Limb (tissue), 2 donors: Measurements from ENCODE around the gene LTBP2.

ENCODE experiments used
- DNase-seq, 2 donors: peaks; one replicate each; pipeline ENCODE4 v3.0.0-alpha.2; 2016; ENCODE audit errors: extremely low spot score in 2 of 2

Gene LTBP2

DNA sequence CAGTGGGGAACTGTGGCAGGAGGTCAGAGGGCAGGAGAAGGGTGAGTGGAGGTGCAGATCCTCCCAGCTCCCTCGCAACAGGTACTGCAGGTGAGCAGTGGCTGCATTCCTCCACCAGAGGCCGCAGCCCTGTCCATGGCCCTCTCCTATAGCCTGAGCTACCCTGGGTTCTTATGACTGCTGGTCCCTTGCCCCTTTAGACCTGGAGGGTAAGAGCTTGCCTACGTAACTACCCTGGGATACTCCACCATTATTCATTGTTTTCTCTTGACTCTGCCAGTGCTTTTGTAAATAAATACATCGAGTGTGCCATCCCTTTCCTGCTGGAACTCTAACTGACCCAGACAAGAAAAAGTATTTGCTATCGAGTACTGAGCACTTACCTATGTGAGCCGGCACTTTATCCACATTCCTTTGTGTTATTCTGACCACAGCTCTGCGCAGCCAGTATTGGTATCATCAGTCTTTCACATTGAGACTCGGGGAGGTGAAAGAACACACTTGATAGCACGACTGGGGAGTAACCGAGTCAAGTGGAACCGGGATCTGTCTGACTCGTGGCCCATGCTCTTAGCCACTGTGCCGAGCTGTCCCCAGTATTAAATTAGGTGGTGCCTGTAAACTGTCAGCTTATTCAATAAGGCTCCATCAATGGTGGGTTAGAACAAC, 38.5 kb downstream of the LTBP2 start:
- DNase-seq: no peak

DNA sequence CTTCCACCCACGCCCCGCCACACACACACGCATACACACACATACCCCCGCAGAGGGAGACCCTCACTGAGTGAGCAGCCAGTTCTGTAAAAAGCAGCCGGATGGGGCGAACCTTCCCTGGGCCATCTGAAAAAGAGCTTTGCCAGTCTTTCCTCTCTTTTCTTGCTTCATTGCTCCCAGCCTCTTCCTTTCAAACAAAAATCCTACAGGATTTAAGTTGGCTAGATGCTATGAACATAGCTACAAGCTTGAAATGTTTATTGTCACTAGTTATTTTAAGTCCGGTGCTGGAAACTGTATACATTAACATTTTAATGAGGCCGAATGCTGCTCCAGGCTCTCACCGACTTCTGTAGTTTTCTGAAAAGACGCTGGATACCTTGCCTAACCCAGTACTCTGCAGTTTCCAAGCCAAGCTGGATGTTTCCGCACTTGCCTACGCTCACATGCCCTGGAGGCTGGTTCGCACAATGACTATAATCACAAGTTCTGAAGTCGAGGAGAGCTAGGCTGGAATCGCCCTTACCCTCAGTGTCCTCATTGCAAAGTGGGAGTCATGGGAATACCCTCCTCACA, 39.2 kb downstream of the LTBP2 start:
- peak in 1 of 2 donors; percentile 74 for DNase-seq

DNA sequence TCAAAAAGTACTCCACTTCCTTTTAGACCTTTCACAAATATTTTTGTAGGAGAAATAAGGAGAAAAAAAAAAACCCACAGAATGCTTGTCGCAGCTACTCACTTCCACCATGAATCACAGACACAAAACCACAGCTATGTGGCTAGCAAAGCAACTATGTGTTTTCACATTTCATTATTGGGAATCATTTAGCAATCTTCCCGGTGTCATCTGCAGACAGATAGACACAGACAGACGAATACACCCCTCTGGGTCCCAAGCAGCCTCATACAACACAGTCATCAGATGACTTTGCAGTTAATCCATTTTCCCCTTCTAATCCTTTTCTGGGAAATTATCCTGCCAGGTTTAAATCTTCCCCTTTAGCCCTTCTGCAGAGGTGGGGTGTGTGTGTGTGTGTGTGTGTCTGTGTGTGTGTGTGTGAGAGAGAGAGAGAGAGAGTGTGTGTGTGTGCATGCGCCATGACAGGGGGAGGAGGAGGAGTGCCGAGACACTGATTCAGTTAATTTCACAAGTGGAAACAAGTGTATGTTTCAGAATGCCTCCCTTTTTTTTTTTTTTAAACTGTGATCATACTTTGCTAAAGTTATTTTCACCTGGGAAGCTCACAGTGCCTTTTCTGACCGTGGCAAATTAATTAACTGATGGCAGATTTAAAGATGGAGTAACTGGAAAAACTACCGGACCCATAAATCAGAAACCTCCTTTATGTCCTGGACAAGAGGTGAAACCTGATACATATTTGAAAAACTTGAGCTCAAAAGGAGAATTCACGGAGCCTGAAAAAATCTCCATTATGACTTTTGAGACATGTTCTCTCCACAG, 39.9 kb downstream of the LTBP2 start:
- peak in 1 of 2 donors; percentile 61 for DNase-seq

DNA sequence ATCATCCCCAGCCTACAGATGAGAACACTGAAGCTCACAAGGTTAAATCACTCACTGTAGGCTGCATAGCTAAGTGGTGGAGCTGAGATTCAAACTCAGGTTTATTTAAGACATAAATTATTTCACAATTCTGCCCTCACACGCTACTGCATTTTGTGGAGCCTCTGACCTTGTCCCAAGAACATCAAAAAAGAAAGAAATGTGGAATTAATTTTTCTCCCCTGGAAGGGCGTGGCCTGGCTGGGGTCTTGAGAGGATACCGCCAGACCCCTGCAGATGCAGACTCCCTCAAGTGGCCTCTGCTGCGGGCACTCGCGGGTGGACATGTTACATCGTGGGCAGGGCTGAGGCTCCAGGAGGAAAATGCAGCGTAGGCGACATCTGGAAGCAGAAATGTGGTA, 40.6 kb downstream of the LTBP2 start:
- DNase-seq: no peak

DNA sequence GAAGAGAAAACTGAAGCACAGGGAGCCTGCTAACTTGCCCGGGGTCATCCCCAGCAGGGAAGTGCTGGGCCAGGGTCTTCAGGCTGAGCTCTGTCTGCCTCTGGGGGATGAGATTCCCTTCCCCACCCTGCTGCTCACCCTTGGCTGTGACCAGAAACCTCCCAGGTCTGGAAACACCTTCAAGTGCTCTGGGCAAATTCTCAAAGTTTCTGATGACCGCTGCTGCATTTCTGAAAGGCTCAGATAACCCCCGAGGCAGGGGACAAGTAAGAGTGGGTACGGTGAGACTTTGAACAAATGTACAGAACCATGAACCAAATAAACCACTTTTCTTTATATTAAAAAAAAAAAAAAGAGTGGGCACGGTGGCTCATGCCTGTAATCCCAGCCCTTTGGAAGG, 41.3 kb downstream of the LTBP2 start:
- DNase-seq: no peak

DNA sequence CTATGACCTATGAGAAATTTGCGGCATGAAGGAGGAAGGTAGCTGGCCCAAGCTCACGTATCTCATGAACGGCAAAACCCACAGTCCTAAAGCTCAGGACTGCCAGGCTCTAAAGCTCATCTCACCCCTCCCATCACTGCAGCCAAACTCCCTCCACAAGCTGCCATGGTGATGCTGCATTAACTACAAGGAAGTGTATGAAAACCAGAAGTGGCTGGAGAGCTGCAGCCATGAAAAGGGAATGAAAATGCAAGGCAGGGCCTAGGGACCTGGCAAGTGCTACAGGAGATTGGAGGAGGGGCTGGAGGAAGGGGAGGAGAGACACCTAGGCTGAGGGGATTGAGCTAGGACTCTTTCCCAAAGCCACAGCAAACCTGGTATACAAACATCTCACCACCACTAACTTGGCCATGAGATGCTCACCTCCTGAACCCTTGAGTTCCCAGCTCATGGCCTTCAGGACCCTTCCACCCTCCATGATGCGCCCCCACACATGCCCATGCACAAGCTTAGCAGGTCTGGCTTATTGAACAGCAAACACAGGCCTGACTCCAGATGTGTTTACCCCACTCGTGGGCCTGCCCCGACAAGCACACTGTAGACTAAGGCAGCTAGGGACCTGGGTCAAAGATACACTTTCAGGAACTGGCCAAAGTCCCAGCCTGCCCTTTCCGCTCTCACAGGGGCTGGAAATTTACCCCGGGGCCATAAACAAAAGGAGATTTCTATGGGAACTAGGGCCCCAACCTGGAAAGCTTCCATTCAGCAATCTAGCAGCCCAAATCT, 42.0 kb downstream of the LTBP2 start:
- DNase-seq: no peak

DNA sequence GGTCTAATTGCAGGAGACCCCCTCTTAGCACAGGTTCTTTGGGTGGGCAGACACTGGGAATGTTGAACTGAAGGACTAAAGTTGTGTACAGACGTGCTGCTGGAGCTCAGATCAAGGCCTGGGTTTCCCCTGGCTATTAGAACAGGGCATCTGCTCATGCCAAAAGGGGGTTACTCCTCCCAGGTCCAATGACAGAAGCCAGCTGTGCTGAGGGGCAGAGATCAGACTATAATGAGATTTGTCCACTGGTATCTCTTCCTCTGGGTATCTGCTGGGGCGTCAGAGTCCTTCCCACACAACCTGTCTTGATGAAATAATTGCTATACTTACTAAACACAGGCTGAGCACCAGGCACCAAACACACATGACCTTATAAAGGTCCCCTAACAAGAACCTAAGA, 42.6 kb downstream of the LTBP2 start:
- DNase-seq: no peak

DNA sequence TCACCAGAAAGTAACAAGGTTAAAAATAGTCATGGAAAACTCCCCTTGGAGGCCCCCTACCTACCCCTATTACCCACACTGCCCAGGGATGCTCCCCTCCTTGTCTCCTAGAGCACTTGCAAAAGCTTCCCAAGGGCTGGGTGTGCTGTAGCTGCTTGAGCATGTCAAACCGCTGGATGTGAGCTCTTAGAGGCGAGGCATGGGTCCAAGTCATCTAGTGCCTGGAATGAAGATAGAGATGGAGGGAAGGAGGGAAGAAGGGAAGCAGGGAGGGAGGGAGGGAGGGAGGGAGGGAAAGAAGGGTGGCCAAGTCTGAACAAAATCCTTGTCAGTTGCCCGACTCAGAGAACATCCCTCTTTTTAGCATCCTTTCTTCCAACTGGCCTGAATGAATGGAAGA, 43.1 kb downstream of the LTBP2 start:
- no peak for DNase-seq

DNA sequence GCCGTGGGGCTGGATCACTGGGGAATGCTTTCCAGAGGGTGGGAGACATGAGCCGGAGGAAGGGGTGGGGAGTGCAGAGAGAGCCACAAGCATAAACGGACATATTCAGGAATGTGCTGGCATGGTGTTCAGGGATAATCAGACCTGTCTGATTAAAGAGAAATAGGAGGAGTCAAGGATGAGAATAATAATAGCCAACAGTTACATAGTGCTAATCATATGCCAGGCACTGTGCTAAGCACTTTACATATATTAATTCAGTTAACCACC, 43.7 kb downstream of the LTBP2 start:
- no peak for DNase-seq

DNA sequence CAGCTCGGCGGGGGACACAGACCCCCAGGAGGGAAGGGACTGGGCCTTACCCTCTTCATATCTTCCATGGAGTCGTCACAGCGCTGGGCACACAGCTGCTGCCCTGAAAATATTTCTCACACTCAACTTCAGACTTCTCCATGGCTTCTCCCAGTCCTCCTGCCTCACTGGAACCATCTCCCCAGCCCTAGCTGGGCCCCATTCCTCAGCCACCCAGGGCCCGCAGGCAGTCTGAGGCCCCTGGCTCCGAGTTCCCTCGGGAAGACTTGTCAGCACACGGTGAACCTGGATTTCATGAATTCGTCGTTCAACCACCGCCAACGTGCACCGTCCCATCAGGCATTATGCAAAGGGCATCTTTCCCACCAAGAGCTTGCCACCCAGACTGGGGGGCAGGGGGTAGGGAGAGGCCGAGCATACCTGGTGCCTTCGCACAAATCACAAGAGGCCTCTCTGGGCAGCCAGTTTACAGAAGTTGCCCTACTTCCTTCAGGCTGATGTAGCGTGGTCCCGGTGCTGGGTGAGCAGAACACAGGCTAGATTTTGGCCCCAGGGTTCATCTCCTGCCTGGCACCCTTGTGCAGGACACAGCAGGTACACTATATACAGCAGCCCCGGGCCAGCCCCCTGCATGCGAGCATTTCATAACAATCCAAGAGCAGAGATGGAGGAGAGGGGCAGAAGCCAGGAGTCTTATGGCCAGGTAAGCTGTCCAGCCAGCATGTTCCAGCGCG, 44.2 kb downstream of the LTBP2 start:
- DNase-seq: no peak

DNA sequence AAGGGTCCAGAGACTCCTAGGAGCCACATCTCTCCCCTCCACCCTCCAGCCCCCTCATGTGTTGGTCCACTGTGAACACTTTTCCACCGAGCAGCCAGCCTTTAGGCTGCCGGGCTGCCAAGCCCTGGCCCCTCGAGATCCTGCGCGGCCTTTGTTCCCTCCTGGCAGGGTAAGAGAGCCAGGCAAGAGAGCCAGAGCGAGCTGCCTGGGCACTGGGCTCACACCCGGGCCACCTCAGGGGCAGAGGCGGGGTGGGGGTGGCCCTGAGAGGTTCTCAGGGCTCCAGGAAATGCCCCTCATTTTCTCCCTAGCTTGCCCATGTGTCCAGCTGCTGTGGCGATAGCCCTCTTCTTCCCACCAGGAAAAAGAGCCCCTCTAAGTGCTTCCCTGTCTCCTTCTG, 44.8 kb downstream of the LTBP2 start:
- DNase-seq: no peak

DNA sequence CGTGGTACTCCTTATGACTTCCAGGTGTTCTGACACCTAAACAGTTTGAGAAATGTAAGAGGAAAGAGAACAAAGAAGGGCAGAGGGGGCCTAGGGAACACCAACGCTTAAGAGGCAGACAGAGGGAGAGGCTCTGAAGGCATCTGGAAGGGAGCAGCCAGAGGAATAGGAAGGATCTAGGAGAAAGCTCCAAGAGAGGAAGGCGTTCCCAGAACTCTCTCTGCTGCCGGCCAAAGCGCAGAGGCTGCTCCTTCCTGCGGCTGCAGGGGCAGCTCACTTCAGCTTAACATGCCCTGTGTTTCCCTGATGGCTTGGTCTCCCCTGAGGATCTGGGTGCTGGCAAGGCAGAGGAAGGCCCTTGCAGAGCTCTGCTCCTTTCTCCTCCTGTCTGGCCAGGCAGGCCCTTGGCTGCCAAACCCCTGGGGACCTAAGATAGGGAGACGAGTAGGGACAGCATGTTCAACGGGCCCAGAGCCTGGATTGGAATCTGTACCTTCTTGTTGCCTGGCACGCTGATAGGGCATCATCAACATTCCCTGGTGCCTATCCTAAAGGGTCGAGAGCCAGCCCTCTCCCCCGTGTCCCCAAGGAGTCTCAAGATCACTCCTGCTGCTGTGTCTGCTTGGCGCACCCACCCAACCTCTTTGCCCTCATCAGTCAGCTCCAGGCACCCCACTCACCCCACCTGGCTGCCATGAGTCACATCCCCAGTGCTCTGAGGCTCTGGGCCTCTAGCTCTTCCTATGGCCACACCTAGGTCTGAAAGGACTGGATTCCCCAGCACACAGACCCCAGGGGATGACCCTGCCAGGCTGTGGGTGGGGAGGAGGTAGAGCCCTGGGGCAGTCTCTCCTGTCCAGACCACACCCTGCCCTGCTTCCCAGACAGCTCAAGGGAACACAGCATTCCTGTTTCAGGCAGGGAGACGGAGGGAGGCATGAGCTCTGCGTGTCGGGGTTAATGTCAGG, 45.6 kb downstream of the LTBP2 start:
- DNase-seq: no peak

DNA sequence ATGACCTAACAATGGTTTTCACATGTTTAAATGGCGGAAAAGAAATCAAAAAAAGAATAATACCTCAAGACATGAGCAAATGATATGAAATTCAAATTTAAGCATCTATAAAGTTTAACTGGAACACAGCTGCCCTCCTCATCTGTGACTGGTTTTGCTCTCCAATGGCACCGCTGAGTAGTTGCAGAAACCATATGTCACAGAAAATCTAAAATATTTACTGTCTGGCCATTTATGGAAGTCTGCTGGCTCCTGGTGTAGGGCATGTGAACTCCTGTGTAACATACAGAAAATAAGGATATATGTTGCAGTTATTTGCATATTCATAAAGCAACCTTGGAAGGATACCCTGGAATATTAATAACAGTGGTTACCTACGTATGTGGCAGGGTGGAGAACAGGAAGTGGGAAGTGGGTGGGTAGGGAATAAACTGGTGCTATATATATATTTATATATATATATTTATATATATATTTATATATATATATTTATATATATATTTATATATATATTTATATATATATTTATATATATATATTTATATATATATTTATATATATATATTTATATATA, 48.4 kb downstream of the LTBP2 start:
- peak in 1 of 2 donors; percentile 55 for DNase-seq

DNA sequence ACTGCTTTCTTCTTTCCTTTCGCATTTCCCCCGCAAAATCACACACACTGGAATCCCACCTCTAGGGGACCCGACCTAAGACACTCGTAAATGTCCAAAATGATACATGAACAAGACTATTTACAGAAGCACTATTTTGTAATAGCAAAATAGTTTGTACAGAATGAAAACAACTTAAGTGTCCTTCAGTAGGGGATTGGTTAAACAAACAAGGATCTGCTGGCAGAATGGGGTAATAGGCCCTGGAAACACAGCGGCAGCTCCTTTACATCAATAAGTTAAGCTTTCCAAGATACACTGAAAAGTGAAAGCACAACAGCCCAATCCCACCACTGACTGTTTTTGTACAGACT, 48.8 kb downstream of the LTBP2 start:
- no peak for DNase-seq

DNA sequence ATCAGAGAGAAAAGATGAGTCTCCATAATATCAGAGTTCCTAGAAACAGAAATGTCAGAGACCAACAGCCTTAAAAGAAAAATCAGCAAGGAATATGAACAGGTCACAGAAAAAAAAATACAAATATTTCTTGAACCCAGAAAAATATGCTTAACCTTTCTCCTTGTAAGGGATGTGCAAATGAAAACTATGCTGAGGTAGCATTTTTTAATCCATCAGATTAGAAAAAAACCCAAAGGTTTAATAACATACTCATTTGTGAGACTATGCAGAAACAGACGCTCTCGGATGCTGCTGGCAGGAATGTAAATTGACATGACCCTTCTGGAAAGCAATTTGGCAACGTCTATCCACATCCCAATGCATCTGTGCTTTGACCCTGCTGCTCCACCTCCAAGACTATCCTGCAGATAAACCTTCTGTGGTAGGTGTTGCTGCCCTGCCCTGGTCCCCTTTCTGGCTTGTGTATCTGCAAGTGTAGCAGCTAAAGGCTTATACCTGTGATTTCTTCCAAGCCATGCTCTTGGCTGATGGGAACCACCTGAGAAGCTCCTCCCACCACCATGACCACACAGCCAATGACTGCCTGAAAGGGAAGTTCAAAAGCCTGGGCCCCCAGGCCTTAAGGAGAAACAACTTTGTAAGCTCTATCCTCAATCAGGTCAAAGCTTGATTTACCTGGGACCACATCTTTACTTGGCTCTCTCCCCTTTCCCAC, 49.4 kb downstream of the LTBP2 start:
- DNase-seq: no peak

DNA sequence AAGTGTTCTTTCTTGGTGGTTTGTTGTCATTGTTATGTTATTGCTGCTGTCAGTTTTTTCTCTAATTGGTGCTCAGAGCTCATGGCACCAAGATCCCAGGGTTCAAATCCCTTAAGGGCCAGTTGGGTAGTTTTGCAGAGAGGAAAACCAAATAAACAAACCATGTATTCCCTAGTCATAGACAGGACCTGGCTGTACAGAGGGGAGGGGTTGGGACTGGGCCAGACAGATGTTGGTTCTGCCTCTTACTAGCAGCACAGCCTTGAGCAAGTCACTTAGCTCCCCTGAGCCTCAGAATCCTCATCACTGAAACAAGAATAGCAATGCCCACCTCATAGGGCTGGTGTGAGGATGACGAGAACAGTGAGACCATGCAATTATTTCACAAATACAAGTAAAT, 53.4 kb downstream of the LTBP2 start:
- no peak for DNase-seq

DNA sequence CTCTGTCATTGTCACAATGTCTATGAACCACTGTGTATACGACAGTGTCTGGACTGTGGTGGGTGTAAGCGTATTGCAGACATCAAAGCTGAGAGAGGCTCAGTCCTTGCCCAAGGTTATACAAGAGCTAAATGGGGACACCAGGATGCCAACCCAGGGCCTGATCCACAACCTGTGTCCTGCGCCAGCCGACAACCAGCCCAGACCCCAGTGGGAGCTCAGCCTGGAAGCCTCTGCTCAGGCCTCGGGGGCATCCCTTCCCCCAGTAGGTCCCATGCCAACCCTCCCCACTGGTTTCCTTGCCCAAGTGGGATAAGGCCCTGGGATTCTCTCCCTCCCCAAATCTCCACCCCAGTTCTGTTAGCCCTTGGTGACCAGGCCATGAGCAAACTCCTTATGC, 54.3 kb downstream of the LTBP2 start:
- no peak for DNase-seq

DNA sequence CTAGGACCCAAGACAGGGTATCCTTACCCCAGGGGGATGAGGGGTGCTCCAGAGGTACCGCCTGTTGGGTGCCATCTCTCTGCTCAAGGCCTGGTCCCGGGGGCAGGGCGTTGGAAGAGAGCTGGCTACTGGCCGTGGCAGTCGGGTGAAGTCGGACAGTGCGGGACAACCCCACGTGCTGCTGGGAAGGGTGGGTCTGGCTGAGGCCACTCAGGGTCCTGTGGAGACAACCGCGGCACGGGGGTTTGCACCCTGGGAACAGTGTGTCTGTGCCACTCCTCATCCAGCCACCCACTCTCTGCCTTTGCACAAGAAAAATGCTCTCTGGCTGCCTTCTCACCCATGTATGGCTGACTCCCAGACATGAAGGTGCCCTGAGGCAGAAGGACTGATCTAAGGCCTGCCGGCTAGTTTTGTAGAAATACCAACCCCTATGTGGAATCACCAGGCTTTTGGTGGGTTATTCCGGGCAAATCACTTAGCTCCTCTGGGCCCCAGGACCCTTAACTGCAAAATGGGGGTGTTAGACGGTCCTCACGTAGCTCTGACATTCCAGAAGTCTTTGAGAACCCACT, 56.5 kb downstream of the LTBP2 start:
- no peak for DNase-seq

DNA sequence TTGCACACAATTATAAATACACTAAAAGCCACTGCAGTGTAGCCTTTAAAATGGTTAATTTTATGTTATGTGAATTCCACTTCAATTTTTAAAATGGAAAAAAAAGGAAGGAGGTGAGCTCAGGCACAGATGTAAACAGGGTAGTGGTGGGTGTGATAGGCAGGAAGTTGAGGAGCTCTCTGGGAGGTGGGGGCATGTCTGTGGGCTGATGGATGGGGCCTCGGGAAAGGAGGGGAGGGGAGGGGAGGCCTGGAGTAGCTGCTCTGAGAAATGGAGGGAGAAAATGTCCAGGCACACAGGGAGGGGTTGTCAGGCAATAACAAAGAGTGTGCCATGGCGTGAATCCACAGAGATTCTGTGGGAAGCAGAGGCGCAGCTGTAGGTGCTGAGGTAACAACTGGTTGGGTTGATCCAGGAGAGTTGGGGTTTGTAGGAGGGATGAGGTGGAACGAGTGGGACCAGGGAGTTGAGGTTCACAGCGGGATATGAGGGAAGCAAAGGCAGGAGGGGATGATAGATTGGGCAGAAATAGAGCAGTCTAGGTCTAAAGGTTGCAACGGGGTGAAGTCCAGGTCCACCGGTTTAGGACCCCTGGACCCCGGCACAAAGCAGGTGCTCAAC, 57.2 kb downstream of the LTBP2 start:
- no peak for DNase-seq
